GM12801 (cell line): ENCODE data around the gene TRMT61A.

Experiments
- CTCF ChIP-seq: IDR thresholded peaks from one replicate; pipeline ENCODE4 v1.5.1; 2011; ENCODE audit warnings: control low read depth; ENCODE audit not compliant: insufficient read length; ENCODE audit errors: extremely low read depth

TRMT61A gene

GRCh38 chr14:103551338-103551762 is 22.4 kb downstream of the TRMT61A start:
- TF ChIP-seq CTCF = no peak

GRCh38 chr14:103552011-103552845 is 23.2 kb downstream of the TRMT61A start:
- TF ChIP-seq CTCF = no peak

- no peak for TF ChIP-seq CTCF
Measured at GRCh38 chr14:103552846-103553210, 23.8 kb downstream of the TRMT61A start.

- no peak for TF ChIP-seq CTCF
Measured at GRCh38 chr14:103555559-103556337, 26.8 kb downstream of the TRMT61A start.

- TF ChIP-seq CTCF = no peak
Measured at GRCh38 chr14:103556946-103557758, 28.2 kb downstream of the TRMT61A start.

GRCh38 chr14:103558071-103558882 is 29.3 kb downstream of the TRMT61A start:
- TF ChIP-seq CTCF = no peak
